Skeletal muscle satellite cell (primary cell): Measurements from ENCODE around the gene WDR86.

Experiments used
- H3K27me3 ChIP-seq: 2 replicates; pipeline ENCODE4 v1.7.0; 2013; ENCODE audit warnings: low read length; ENCODE audit not compliant: control insufficient read depth, insufficient read depth
- H3K36me3 ChIP-seq: 2 replicates; pipeline ENCODE4 v1.7.0; 2013; ENCODE audit warnings: mild to moderate bottlenecking, control low read depth, low read length; ENCODE audit not compliant: insufficient read depth
- H3K4me1 ChIP-seq: 2 replicates; pipeline ENCODE4 v1.7.0; 2013; ENCODE audit warnings: low read length; ENCODE audit not compliant: control insufficient read depth, insufficient read depth
- H3K4me2 ChIP-seq: 2 replicates; pipeline ENCODE4 v1.7.0; 2013; ENCODE audit warnings: mild to moderate bottlenecking, low read length
- H3K4me3 ChIP-seq: 2 replicates; pipeline ENCODE4 v1.7.0; 2013; ENCODE audit warnings: low read length
- H3K9ac ChIP-seq: 2 replicates; pipeline ENCODE4 v1.7.0; 2013; ENCODE audit warnings: mild to moderate bottlenecking, low read depth, low read length, moderate library complexity
- H3K9me3 ChIP-seq: replicated peaks from 2 replicates; pipeline ENCODE4 v1.7.0; 2013; ENCODE audit warnings: mild to moderate bottlenecking, control low read depth, low read length

WDR86 gene

GRCh38 chr7:151378011-151378410, 31.8 kb downstream of the WDR86 start:
- H3K4me3 ChIP-seq: no peak overlapping the region
- H3K4me2 ChIP-seq: no peak overlapping the region
- H3K27me3 ChIP-seq: peaks cover 23% of the 10 kb centered on the region
- peaks cover 13% of the 10 kb centered on the region for H3K36me3 ChIP-seq
- no peaks in the 10 kb centered on the region for H3K9me3 ChIP-seq
- H3K9ac ChIP-seq: no peak overlapping the region
- no peaks in the 10 kb centered on the region for H3K4me1 ChIP-seq

- Histone ChIP-seq H3K4me1 (no peaks in the 10 kb centered on the region), H3K9ac (no peak overlapping the region), H3K36me3 (peaks cover 13% of the 10 kb centered on the region), H3K27me3 (peaks cover 17% of the 10 kb centered on the region), H3K4me3 (no peak overlapping the region), H3K4me2 (no peak overlapping the region), H3K9me3 (no peaks in the 10 kb centered on the region)
Measured at GRCh38 chr7:151377406-151377805, 32.4 kb downstream of the WDR86 start.

DNA sequence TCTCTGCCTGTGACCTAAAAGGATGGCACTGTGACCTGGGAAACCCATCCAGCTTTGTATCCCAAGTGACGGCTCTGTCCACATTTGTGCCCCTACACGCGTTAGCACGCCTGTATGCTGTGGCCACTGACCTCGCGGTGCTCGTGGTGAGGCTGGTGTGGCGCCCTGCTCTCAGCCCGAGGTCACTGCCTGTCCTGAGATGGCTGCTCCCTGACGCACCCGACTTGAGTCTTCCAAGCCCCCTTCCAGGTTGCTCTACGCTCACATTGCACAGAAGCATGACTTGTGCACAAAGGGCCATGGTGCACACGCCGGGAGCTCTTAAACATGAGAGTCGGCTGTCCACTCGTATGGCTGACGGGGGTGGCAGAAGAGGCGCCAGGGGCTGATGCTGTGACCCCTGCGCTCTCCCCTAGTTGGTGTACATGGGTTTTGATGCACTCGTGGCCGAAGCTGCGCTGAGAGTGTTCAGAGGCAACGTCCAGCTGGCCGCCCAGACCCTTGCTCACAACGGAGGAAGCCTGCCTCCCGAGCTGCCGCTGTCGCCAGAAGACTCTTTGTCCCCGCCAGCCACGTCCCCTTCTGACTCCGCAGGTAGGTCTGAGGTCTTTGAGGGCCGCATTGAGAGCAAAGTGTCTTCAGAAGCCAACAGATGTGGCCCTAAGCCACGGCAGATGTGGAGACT, 33.5 kb downstream of the WDR86 start:
- Histone ChIP-seq H3K4me1 (no peaks in the 10 kb centered on the region), H3K9ac (no peak overlapping the region), H3K4me3 (no peak overlapping the region), H3K9me3 (no peaks in the 10 kb centered on the region), H3K4me2 (no peak overlapping the region), H3K36me3 (peaks cover 13% of the 10 kb centered on the region), H3K27me3 (peaks cover 7% of the 10 kb centered on the region)

DNA sequence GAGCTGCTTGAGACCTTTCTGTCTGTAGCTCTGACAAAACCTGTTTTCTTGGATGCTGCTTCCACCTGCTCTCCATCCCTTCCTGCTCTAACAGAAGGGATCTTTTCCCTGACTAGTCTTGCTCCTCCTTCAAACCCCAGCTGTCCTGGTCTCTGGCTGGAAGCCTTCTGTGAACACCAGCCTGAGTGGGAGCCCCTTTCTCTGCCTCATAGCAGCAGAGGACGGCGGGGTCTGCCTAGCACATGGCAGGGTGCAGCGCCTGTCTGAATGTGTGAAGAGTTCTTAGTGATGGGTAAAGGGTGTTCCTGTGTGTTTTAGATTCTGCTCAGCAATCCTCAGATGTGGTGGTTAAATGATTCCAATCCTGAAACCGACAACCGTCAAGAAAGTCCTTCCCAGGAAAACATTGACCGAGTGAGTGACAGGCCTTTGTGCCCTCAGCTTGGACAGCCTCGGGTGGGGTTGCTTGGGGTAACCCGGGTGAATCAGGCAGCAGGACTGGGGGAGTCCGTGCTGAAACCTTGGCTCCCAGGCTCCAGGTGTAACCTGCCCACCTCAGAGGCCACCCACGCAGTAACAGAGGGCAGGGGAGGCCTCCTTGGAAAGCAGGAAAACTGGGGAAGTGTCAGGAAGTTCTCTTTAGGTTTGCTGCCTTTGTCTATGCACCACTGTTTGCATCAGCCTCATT, 34.2 kb downstream of the WDR86 start:
- H3K27me3 ChIP-seq: peaks cover under 1% of the 10 kb centered on the region
- no peak overlapping the region for H3K4me3 ChIP-seq
- no peaks in the 10 kb centered on the region for H3K4me1 ChIP-seq
- no peak overlapping the region for H3K9ac ChIP-seq
- H3K9me3 ChIP-seq: no peaks in the 10 kb centered on the region
- H3K36me3 ChIP-seq: peaks cover 13% of the 10 kb centered on the region
- H3K4me2 ChIP-seq: no peak overlapping the region

GRCh38 chr7:151374726-151375125, 35.1 kb downstream of the WDR86 start:
- no peaks in the 10 kb centered on the region for H3K27me3 ChIP-seq
- H3K9ac ChIP-seq: no peak overlapping the region
- H3K36me3 ChIP-seq: peaks cover 14% of the 10 kb centered on the region
- no peak overlapping the region for H3K4me3 ChIP-seq
- H3K9me3 ChIP-seq: no peaks in the 10 kb centered on the region
- H3K4me2 ChIP-seq: no peak overlapping the region
- no peaks in the 10 kb centered on the region for H3K4me1 ChIP-seq

GRCh38 chr7:151374139-151374538, 35.7 kb downstream of the WDR86 start:
- Histone ChIP-seq H3K4me1 (no peaks in the 10 kb centered on the region), H3K4me3 (no peak overlapping the region), H3K4me2 (no peak overlapping the region), H3K9me3 (no peaks in the 10 kb centered on the region), H3K36me3 (peaks cover 19% of the 10 kb centered on the region), H3K27me3 (no peaks in the 10 kb centered on the region), H3K9ac (no peak overlapping the region)

GRCh38 chr7:151373599-151373998, 36.2 kb downstream of the WDR86 start:
- H3K9me3 ChIP-seq: no peaks in the 10 kb centered on the region
- H3K27me3 ChIP-seq: no peaks in the 10 kb centered on the region
- no peak overlapping the region for H3K4me2 ChIP-seq
- H3K4me1 ChIP-seq: no peaks in the 10 kb centered on the region
- no peak overlapping the region for H3K9ac ChIP-seq
- peaks cover 19% of the 10 kb centered on the region for H3K36me3 ChIP-seq
- no peak overlapping the region for H3K4me3 ChIP-seq

GRCh38 chr7:151372612-151373265, 37.1 kb downstream of the WDR86 start:
- H3K36me3 ChIP-seq: peaks cover 19% of the 10 kb centered on the region
- H3K9me3 ChIP-seq: no peaks in the 10 kb centered on the region
- no peak overlapping the region for H3K4me3 ChIP-seq
- H3K27me3 ChIP-seq: no peaks in the 10 kb centered on the region
- no peak overlapping the region for H3K4me2 ChIP-seq
- H3K4me1 ChIP-seq: peaks cover 3% of the 10 kb centered on the region
- H3K9ac ChIP-seq: no peak overlapping the region

- Histone ChIP-seq H3K4me1 (peaks cover 15% of the 10 kb centered on the region), H3K9ac (no peak overlapping the region), H3K9me3 (no peaks in the 10 kb centered on the region), H3K36me3 (peaks cover 9% of the 10 kb centered on the region), H3K4me3 (no peak overlapping the region), H3K4me2 (no peak overlapping the region), H3K27me3 (no peaks in the 10 kb centered on the region)
Measured at GRCh38 chr7:151371266-151371665, 38.6 kb downstream of the WDR86 start.

- Histone ChIP-seq H3K36me3 (peaks cover 6% of the 10 kb centered on the region), H3K4me2 (no peak overlapping the region), H3K9ac (no peak overlapping the region), H3K27me3 (no peaks in the 10 kb centered on the region), H3K9me3 (no peaks in the 10 kb centered on the region), H3K4me3 (no peak overlapping the region), H3K4me1 (peaks cover 15% of the 10 kb centered on the region)
Measured at GRCh38 chr7:151368136-151368571, 41.7 kb downstream of the WDR86 start.

DNA sequence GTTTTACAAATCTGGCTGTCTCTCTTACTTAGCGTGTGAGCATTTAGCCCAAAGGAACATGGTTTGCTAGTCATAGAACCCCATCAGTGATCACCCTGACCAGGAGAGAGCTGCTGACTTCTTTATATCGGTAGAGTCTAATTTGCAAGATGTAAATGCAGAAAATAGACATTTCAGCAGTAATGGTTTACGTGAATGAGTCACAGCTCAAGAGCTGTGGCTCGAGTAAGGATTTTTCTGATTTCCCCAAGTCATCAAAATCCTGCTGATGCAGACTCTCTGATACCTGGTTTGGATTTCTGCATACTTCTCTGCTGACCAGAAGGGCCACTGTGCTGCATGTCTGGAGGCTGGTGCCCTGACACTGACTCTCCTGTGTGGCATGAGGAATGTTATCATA, 42.6 kb downstream of the WDR86 start:
- Histone ChIP-seq H3K9ac (no peak overlapping the region), H3K36me3 (peaks cover 11% of the 10 kb centered on the region), H3K9me3 (no peaks in the 10 kb centered on the region), H3K4me2 (no peak overlapping the region), H3K4me3 (no peak overlapping the region), H3K27me3 (no peaks in the 10 kb centered on the region), H3K4me1 (peaks cover 15% of the 10 kb centered on the region)
